Peyer's patch (tissue), 4 donors: ENCODE results near the gene SPTB.

Source experiments
- CTCF ChIP-seq, 6 experiments: fragments of 450-650 bp in 4 of 6; fragments of 200-600 bp in 2 of 6; sonication (generic) in 1 of 6; IDR thresholded peaks; one replicate each; pipeline ENCODE4 v1.5.1; 2017 to 2019; ENCODE audit warnings: antibody characterized with exemption in 6 of 6, mild to moderate bottlenecking in 3 of 6, moderate library complexity in 1 of 6
- POLR2A ChIP-seq, 2 donors: fragments of 450-650 bp; IDR thresholded peaks; one replicate each; pipeline ENCODE4 v1.5.1; 2017; ENCODE audit warnings: antibody characterized with exemption in 2 of 2, mild to moderate bottlenecking in 2 of 2, moderate library complexity in 2 of 2

GRCh38 chr14:64826845-64827244, 52.9 kb downstream of the SPTB start:
- TF ChIP-seq CTCF (IDR thresholded peaks at IDR 0.05) = no peak
- TF ChIP-seq POLR2A (IDR thresholded peaks at IDR 0.05) = no peak
